NCI-H524 (cell line): Measurements from ENCODE around the gene MAGEF1.
A peak's percentile ranks its signal among the peaks of the same experiment; 100 is the strongest.

Experiments
- DNase-seq, 2 experiments: peaks; one replicate each; lab custom pipeline; 2025; lab: John Stamatoyannopoulos, UW

MAGEF1 gene

GRCh38 chr3:184711493-184712247 is at the start of gene MAGEF1:
TSS of gene MAGEF1 (minus strand) at chr3:184712064. CDS start at chr3:184711821, 243 bp downstream.
- peak; percentile 86 to 93 for DNase-seq

- DNase-seq = peak in 1 of 2 experiments; percentile 20
Observed at GRCh38 chr3:184761075-184761841, 49.4 kb upstream of the MAGEF1 start.

- no peak for DNase-seq
Observed at GRCh38 chr3:184760337-184761074, 48.6 kb upstream of the MAGEF1 start.

GRCh38 chr3:184759666-184760200 is 47.9 kb upstream of the MAGEF1 start:
- no peak for DNase-seq

- no peak for DNase-seq
Observed at GRCh38 chr3:184758056-184758455, 46.2 kb upstream of the MAGEF1 start.

- peak in 1 of 2 experiments; percentile 41 for DNase-seq
Observed at GRCh38 chr3:184757022-184757651, 45.3 kb upstream of the MAGEF1 start.

- peak in 1 of 2 experiments; percentile 59 for DNase-seq
Observed at GRCh38 chr3:184756151-184757021, 44.5 kb upstream of the MAGEF1 start.

- DNase-seq = no peak
Observed at GRCh38 chr3:184755315-184755731, 43.5 kb upstream of the MAGEF1 start.

GRCh38 chr3:184752361-184752760 is 40.5 kb upstream of the MAGEF1 start:
- no peak for DNase-seq

GRCh38 chr3:184751204-184752040 is 39.6 kb upstream of the MAGEF1 start:
- DNase-seq = no peak

- DNase-seq = no peak
Observed at GRCh38 chr3:184750349-184751083, 38.7 kb upstream of the MAGEF1 start.

- no peak for DNase-seq
Observed at GRCh38 chr3:184749168-184749744, 37.4 kb upstream of the MAGEF1 start.

GRCh38 chr3:184748219-184749135 is 36.6 kb upstream of the MAGEF1 start:
- peak; percentile 30 to 64 for DNase-seq

GRCh38 chr3:184746131-184747120 is 34.6 kb upstream of the MAGEF1 start:
- DNase-seq = no peak

GRCh38 chr3:184745526-184745925 is 33.7 kb upstream of the MAGEF1 start:
- no peak for DNase-seq

- DNase-seq = no peak
Observed at GRCh38 chr3:184743248-184743647, 31.4 kb upstream of the MAGEF1 start.
